Body of pancreas (tissue), 4 donors: Measurements from ENCODE around the gene NRGN. TPM values are rescaled to one million over a fixed set of nuclear protein-coding genes. Genes with fewer than 3 reads are reported as not detected.
A peak's percentile ranks its signal among the peaks of the same experiment; 100 is the strongest.

Experiments used
- ATAC-seq: fragments of 150-250 bp; one replicate; pipeline ENCODE4 v1.9.1; 2016
- DNase-seq, 4 donors: peaks; one replicate each; pipeline ENCODE4 v3.0.0-alpha.2; 2019
- H3K27ac ChIP-seq, 4 donors: fragments of 200-600 bp; sonication (generic); 1 replicate in 3 of 4; 2 replicates in 1 of 4; pipeline versions ENCODE4 v1.5.1 to v1.6.1; 2016 to 2019; ENCODE audit warnings: mild to moderate bottlenecking in 1 of 4, mixed read lengths in 1 of 4, moderate library complexity in 1 of 4
- H3K27me3 ChIP-seq, 2 donors: fragments of 200-600 bp; sonication (generic); one replicate each; pipeline ENCODE4 v1.6.0; 2016; ENCODE audit warnings: mild to moderate bottlenecking in 1 of 2
- H3K36me3 ChIP-seq, 2 donors: fragments of 200-600 bp; sonication (generic); replicated peaks in 1 of 2; 2 replicates each; pipeline ENCODE4 v1.5.1; 2016; ENCODE audit warnings: low read depth in 2 of 2; ENCODE audit not compliant: insufficient read depth in 1 of 2
- H3K4me1 ChIP-seq: fragments of 200-600 bp; sonication (generic); one replicate; pipeline ENCODE4 v1.6.0; 2016
- H3K4me3 ChIP-seq, 2 donors: fragments of 200-600 bp; sonication (generic); 1 replicate in 1 of 2; 2 replicates in 1 of 2; pipeline ENCODE4 v1.5.1; 2016 to 2019
- H3K9me3 ChIP-seq, 3 donors: fragments of 200-600 bp; sonication (generic); 1 replicate in 2 of 3; 2 replicates in 1 of 3; pipeline ENCODE4 v1.5.1; 2016
- CTCF ChIP-seq, 7 experiments: fragments of 450-650 bp in 4 of 7; fragments of 200-600 bp in 3 of 7; sonication (generic) in 3 of 7; IDR thresholded peaks; one replicate each; pipeline ENCODE4 v1.5.1; 2016 to 2019; ENCODE audit warnings: antibody characterized with exemption in 7 of 7
- POLR2A ChIP-seq, 3 donors: fragments of 450-650 bp; IDR thresholded peaks; one replicate each; pipeline ENCODE4 v1.6.1; 2016; ENCODE audit warnings: antibody characterized with exemption in 3 of 3, mild to moderate bottlenecking in 2 of 3
- WGBS, 2 donors: methylation state at CpG; one replicate each; pipeline ENCODE4 v1.1.5; 2017; 5-methylcytosine and 5-hydroxymethylcytosine counted together
- intact Hi-C: fragments of 100-400 bp; cut with DNase I; formaldehyde crosslinking; loops from one replicate; pipeline ENCODE4 v1.15.1; 2023
- total RNA-seq, 2 donors: library from RNA; depleted of rRNA; stranded (reverse); fragments of >200 nt; gene quantifications; one replicate each; pipeline ENCODE4 v1.1.0, GENCODE V29; 2016

The NRGN gene
- total RNA-seq, 2 donors from 2014 or later, result not detected

GRCh38 chr11:124778281-124778680, 38.5 kb downstream of the NRGN start:
- Histone ChIP-seq H3K4me1 (peaks cover 17% of the 10 kb centered on the region), H3K36me3 (no peaks in the 10 kb centered on the region), H3K9me3 (no peaks in the 10 kb centered on the region), H3K27ac (peak overlapping the region in 1 of 4 donors; percentile 57), H3K4me3 (no peak overlapping the region), H3K27me3 (no peaks in the 10 kb centered on the region)
- WGBS, 2 donors, result 81 to 86% methylated on average over 2 of the region's 2 CpGs
- intact Hi-C loops, result no loop called here
- TF ChIP-seq POLR2A (IDR thresholded peaks at IDR 0.05) (no peak), CTCF (IDR thresholded peaks at IDR 0.05) (no peak)
- DNase-seq (no peak), ATAC-seq (no peak)

- intact Hi-C loops, result no loop called here
- ATAC-seq (no peak), DNase-seq (no peak)
- WGBS, 2 donors, result 22 to 53% methylated on average over 1 of the region's 1 CpG
- H3K27me3 ChIP-seq, result no peaks in the 10 kb centered on the region
- TF ChIP-seq CTCF (IDR thresholded peaks at IDR 0.05) (no peak), POLR2A (IDR thresholded peaks at IDR 0.05) (no peak)
- H3K9me3 ChIP-seq, result no peaks in the 10 kb centered on the region
- peaks cover 21% of the 10 kb centered on the region for H3K4me1 ChIP-seq
- H3K36me3 ChIP-seq, result no peaks in the 10 kb centered on the region
- H3K4me3 ChIP-seq, result no peak overlapping the region
- H3K27ac ChIP-seq, result peak overlapping the region in 2 of 4 donors; percentile 5 to 57
These were observed 39.8 kb downstream of the NRGN start for GRCh38 chr11:124779568-124779967.

- Histone ChIP-seq H3K4me3 (no peak overlapping the region), H3K4me1 (peaks cover 21% of the 10 kb centered on the region), H3K9me3 (no peaks in the 10 kb centered on the region), H3K27me3 (no peaks in the 10 kb centered on the region), H3K27ac (no peak overlapping the region), H3K36me3 (no peaks in the 10 kb centered on the region)
- 65 to 72% methylated on average over 4 of the region's 4 CpGs for WGBS, 2 donors
- intact Hi-C loops, result no loop called here
- no peak for DNase-seq
- TF ChIP-seq POLR2A (IDR thresholded peaks at IDR 0.05), result no peak
- no peak for TF ChIP-seq CTCF (IDR thresholded peaks at IDR 0.05)
- no peak for ATAC-seq
These were observed 43.3 kb downstream of the NRGN start for GRCh38 chr11:124783002-124783401.

- 95% methylated on average over 2 of the region's 2 CpGs for WGBS, 2 donors
- no peak for ATAC-seq
- TF ChIP-seq POLR2A (IDR thresholded peaks at IDR 0.05) (no peak), CTCF (IDR thresholded peaks at IDR 0.05) (no peak)
These were observed 44.3 kb downstream of the NRGN start for GRCh38 chr11:124784051-124784450.

GRCh38 chr11:124788521-124788920, 48.8 kb downstream of the NRGN start:
- no peak overlapping the region for H3K27ac ChIP-seq
- H3K36me3 ChIP-seq, result no peaks in the 10 kb centered on the region
- no peak for ATAC-seq
- peaks cover 11% of the 10 kb centered on the region for H3K4me1 ChIP-seq
- intact Hi-C loops, result no loop called here
- no peak for DNase-seq
- H3K4me3 ChIP-seq, result no peak overlapping the region
- TF ChIP-seq POLR2A (IDR thresholded peaks at IDR 0.05), result no peak
- TF ChIP-seq CTCF (IDR thresholded peaks at IDR 0.05), result no peak
- no peaks in the 10 kb centered on the region for H3K9me3 ChIP-seq
- no peaks in the 10 kb centered on the region for H3K27me3 ChIP-seq

More at GRCh38 chr11:124784051-124784450, 44.3 kb downstream of the NRGN start:
- Histone ChIP-seq H3K4me3 (no peak overlapping the region), H3K36me3 (no peaks in the 10 kb centered on the region), H3K27me3 (no peaks in the 10 kb centered on the region), H3K9me3 (no peaks in the 10 kb centered on the region), H3K4me1 (peaks cover 17% of the 10 kb centered on the region), H3K27ac (no peak overlapping the region)
- no peak for DNase-seq
- intact Hi-C loops, result no loop called here
